Activated T-cell treated with anti-CD3 and anti-CD28 coated beads, Interleukin-2, amount 50 U/mL, for 24 hours (primary cell): ENCODE measurements around the gene PGA5.
"Not testable (repeated sequence)": the region's sequence is repeated elsewhere in the genome, so short reads cannot be mapped to it uniquely, and the experiment has no call there.

ENCODE experiments used
- DNase-seq: peaks from one replicate; pipeline ENCODE4 v3.0.0-alpha.2; 2020
- H3K27ac Mint-ChIP-seq: 2 replicates; pipeline ENCODE4 v1.8.0; 2020; ENCODE audit warnings: mild to moderate bottlenecking, mixed read lengths
- H3K27me3 Mint-ChIP-seq: 2 replicates; pipeline ENCODE4 v1.8.0; 2020; ENCODE audit warnings: mixed read lengths
- H3K36me3 Mint-ChIP-seq: 2 replicates; pipeline ENCODE4 v1.8.0; 2020; ENCODE audit warnings: low read depth, mixed read lengths
- H3K4me1 Mint-ChIP-seq: 2 replicates; pipeline ENCODE4 v1.8.0; 2020; ENCODE audit warnings: low read depth, mixed read lengths
- H3K4me3 Mint-ChIP-seq: 2 replicates; pipeline ENCODE4 v1.8.0; 2020; ENCODE audit warnings: mild to moderate bottlenecking, moderate library complexity, mixed read lengths
- H3K9me3 Mint-ChIP-seq: 2 replicates; pipeline ENCODE4 v1.8.0; 2020; ENCODE audit warnings: mixed read lengths

Gene PGA5

DNA sequence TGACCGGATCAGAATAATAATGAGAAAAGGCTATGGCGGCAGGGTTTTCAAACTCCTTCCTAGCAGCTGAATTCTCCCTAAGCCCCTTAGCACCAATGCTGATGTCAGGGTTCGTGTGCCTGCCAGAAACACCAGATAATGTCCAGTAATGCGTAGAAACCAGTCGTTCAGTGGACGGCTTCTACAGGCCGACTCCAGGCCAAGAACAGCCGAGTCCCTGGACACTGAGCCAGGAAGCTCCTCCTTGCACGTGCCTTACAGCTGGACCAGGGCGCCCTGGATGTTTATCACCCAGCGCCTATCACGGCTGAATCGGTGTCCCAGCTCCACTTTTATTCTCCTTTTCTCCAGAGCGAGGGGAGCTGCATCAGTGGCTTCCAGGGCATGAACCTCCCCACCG, 28.8 kb upstream of the PGA5 start:
- H3K4me1 Mint-ChIP-seq, H3K4me3 Mint-ChIP-seq, DNase-seq, H3K9me3 Mint-ChIP-seq, H3K27me3 Mint-ChIP-seq, H3K27ac Mint-ChIP-seq, H3K36me3 Mint-ChIP-seq: not testable (repeated sequence)

- H3K27ac Mint-ChIP-seq, H3K27me3 Mint-ChIP-seq, H3K9me3 Mint-ChIP-seq, H3K36me3 Mint-ChIP-seq, H3K4me1 Mint-ChIP-seq, H3K4me3 Mint-ChIP-seq, DNase-seq: not testable (repeated sequence)
Observed at GRCh38 chr11:61213711-61214324, 27.2 kb upstream of the PGA5 start.

DNA sequence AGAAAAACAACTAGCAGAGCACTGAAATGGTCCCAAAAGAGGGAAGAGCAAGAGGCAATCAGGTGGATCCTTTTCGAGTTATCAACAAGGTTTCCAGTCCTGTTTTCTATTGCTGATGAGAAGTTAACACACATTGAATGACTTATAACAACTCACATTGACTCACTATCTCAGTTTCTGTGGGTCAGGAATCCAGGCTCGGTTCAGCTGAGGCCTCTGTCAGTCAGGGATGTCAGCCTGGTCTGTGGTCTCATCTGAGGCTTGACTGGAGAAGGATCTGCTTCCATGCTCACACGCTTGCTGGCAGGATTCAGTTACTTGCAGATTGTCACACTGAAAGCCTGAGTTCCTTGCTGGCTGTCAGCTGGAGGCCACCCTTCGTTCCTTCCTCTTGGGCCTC, 22.7 kb upstream of the PGA5 start:
- H3K27me3 Mint-ChIP-seq, H3K9me3 Mint-ChIP-seq, DNase-seq, H3K27ac Mint-ChIP-seq, H3K4me3 Mint-ChIP-seq, H3K4me1 Mint-ChIP-seq, H3K36me3 Mint-ChIP-seq: not testable (repeated sequence)

GRCh38 chr11:61219016-61219415, 22.0 kb upstream of the PGA5 start:
- not testable (repeated sequence) for H3K27ac Mint-ChIP-seq, H3K9me3 Mint-ChIP-seq, DNase-seq, H3K4me1 Mint-ChIP-seq, H3K36me3 Mint-ChIP-seq, H3K4me3 Mint-ChIP-seq, H3K27me3 Mint-ChIP-seq

DNA sequence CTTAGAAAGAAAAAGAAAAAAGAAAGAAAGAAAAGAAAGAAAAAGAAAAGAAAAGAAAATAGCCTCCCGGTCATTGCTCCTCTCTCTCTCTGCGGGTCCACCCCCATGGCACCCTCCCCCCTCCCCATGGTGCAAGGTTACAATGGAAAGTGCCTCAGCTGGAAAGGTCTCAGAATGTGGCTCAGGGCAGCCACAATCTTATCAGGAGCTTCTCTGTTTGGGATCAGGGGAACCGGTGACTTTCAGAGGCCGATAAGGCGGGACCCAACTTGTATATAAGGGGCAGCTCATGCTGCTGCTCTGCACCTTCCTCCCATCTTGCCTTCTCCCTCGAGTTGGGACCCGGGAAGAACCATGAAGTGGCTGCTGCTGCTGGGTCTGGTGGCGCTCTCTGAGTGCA, 18.9 kb upstream of the PGA5 start, which contains the start of gene PGA4:
TSS of gene PGA4 (plus strand) at position 301 of the 400 bp plus-strand sequence. CDS start at position 355, 54 bp downstream.
- H3K27ac Mint-ChIP-seq, H3K9me3 Mint-ChIP-seq, H3K4me3 Mint-ChIP-seq: not testable (repeated sequence)

GRCh38 chr11:61222692-61223091, 18.3 kb upstream of the PGA5 start:
- not testable (repeated sequence) for H3K4me1 Mint-ChIP-seq, H3K9me3 Mint-ChIP-seq, H3K27ac Mint-ChIP-seq, H3K27me3 Mint-ChIP-seq, H3K36me3 Mint-ChIP-seq, DNase-seq, H3K4me3 Mint-ChIP-seq

More for the DNA sequence above, 18.9 kb upstream of the PGA5 start, which contains the start of gene PGA4:
- not testable (repeated sequence) for H3K4me1 Mint-ChIP-seq, H3K36me3 Mint-ChIP-seq, DNase-seq, H3K27me3 Mint-ChIP-seq

- not testable (repeated sequence) for DNase-seq, H3K36me3 Mint-ChIP-seq, H3K9me3 Mint-ChIP-seq, H3K27me3 Mint-ChIP-seq, H3K27ac Mint-ChIP-seq, H3K4me1 Mint-ChIP-seq, H3K4me3 Mint-ChIP-seq
Observed at GRCh38 chr11:61226457-61227137, 14.4 kb upstream of the PGA5 start.

DNA sequence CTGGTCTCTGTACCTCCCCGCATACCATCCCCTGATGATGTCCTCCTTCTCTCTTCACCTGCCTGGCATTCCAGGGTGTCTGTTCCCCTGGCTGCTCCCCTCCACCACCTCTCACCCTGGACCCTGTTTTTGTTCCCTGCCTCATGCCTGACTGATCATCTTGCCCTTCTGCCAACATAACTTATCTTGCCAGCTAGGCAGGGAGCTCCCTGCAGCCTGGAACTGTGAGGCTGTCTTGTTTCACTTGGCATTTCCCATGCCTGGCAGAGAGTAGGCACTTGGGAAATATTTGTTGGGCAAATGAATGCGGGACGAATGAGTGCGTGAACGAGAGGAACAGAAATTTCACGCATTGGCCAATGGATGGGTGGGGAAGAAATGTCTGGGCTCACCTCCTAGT, 11.5 kb upstream of the PGA5 start:
- not testable (repeated sequence) for H3K27me3 Mint-ChIP-seq, H3K27ac Mint-ChIP-seq, DNase-seq, H3K9me3 Mint-ChIP-seq, H3K4me3 Mint-ChIP-seq, H3K4me1 Mint-ChIP-seq, H3K36me3 Mint-ChIP-seq

- not testable (repeated sequence) for H3K36me3 Mint-ChIP-seq, H3K4me3 Mint-ChIP-seq, H3K27me3 Mint-ChIP-seq, H3K4me1 Mint-ChIP-seq, DNase-seq, H3K9me3 Mint-ChIP-seq, H3K27ac Mint-ChIP-seq
Observed at GRCh38 chr11:61231033-61231432, 9.9 kb upstream of the PGA5 start.

DNA sequence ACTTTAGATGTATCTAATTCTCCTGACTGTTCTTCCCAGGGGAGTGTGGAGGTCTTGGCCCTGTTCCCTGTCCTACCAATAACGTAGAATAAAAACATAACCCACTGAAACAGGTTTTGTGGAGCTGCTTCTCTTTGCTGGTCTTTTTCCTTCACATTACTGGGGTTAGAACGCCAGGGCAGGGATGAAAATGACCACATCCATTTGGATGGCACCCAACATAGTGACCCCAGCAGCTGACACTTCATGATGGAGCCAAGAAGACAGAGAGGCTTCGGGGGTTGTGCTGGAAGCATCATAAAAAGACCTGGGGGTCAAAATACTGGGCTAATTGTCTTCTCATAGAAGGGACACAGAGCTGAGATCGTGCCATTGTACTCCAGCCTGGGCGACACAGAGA, 9.4 kb upstream of the PGA5 start:
- H3K9me3 Mint-ChIP-seq, H3K4me1 Mint-ChIP-seq, H3K4me3 Mint-ChIP-seq, H3K36me3 Mint-ChIP-seq, H3K27me3 Mint-ChIP-seq, DNase-seq, H3K27ac Mint-ChIP-seq: not testable (repeated sequence)

DNA sequence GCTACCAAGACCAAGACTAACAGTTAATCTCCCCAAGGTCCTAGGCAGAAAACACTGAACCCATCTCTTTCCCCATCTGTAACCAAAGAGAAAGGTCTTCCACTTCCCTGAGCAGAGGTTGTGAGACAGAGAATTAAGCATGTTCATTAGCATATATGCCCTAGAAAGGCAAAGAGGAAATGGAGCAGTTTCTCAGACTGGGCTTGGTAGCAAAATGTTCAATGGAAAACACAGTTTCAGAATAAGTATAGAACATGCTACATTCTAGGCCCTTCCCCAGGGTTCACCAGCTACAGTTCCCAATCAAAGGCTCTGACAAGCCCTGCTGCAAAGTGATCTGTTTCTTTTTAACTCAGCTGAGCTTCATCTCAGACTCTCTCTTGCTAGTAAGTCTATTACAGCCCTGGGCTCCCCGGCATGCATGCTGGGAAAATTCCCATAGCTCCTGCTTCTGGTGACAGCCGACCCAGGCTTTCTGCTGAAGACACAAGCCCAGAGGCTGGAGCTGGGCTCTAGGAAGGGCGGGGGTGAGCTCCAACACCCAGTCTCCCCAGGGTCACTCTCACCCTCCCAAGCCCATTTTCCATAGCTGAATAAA, 8.3 kb upstream of the PGA5 start:
- not testable (repeated sequence) for H3K27ac Mint-ChIP-seq, H3K4me3 Mint-ChIP-seq, H3K27me3 Mint-ChIP-seq, H3K4me1 Mint-ChIP-seq, H3K9me3 Mint-ChIP-seq, DNase-seq, H3K36me3 Mint-ChIP-seq

GRCh38 chr11:61237130-61237529, 3.8 kb upstream of the PGA5 start:
- not testable (repeated sequence) for H3K4me3 Mint-ChIP-seq, H3K4me1 Mint-ChIP-seq, H3K27ac Mint-ChIP-seq, DNase-seq, H3K27me3 Mint-ChIP-seq, H3K36me3 Mint-ChIP-seq, H3K9me3 Mint-ChIP-seq

DNA sequence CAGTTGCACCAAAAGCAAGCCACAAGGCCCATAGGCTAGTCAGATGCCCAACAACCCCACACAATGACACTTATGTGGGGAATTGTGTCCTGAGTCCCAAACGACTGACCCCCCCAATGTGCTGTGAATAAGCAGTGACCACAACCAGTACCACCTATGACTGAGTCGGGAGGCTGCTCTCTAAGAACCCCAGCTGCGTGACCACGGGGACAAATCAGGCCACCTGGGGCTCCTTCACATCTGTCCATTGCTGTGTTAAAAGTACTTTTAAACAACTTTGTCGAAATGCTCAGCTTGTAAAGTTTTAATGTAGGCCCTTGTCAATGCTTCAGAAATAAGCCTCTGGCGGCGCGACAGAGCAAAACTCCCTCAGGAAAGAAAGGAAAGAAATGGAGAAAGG, 687 bp upstream of the PGA5 start:
- not testable (repeated sequence) for H3K4me1 Mint-ChIP-seq, H3K27ac Mint-ChIP-seq

GRCh38 chr11:61241526-61241925, 551 bp downstream of the PGA5 start:
- not testable (repeated sequence) for H3K36me3 Mint-ChIP-seq, H3K4me3 Mint-ChIP-seq, H3K9me3 Mint-ChIP-seq, DNase-seq, H3K27me3 Mint-ChIP-seq, H3K4me1 Mint-ChIP-seq, H3K27ac Mint-ChIP-seq

More for the DNA sequence above, 687 bp upstream of the PGA5 start:
- not testable (repeated sequence) for DNase-seq, H3K27me3 Mint-ChIP-seq, H3K4me3 Mint-ChIP-seq, H3K36me3 Mint-ChIP-seq, H3K9me3 Mint-ChIP-seq

- H3K36me3 Mint-ChIP-seq, DNase-seq, H3K4me1 Mint-ChIP-seq, H3K4me3 Mint-ChIP-seq, H3K27ac Mint-ChIP-seq, H3K9me3 Mint-ChIP-seq, H3K27me3 Mint-ChIP-seq: not testable (repeated sequence)
Observed at GRCh38 chr11:61245284-61245964, 4.4 kb downstream of the PGA5 start.
